H1 (cell line): ENCODE results near the gene PRR29. TPM values are rescaled to one million over a fixed set of nuclear protein-coding genes. Genes with fewer than 3 reads are reported as not detected.

ENCODE experiments used
- ATF2 ChIP-seq: IDR thresholded peaks from 2 replicates; pipeline ENCODE4 v1.6.1; 2012; ENCODE audit warnings: low read length, inconsistent platforms
- BACH1 ChIP-seq: IDR thresholded peaks from 2 replicates; pipeline ENCODE4 v1.6.1; 2012; ENCODE audit warnings: low read length, improper control_type of control experiment
- JUND ChIP-seq: IDR thresholded peaks from 2 replicates; pipeline ENCODE4 v1.6.1; 2011; ENCODE audit warnings: mild to moderate bottlenecking, improper control_type of control experiment, low read length
- RXRA ChIP-seq: IDR thresholded peaks from 2 replicates; pipeline ENCODE4 v1.6.1; 2011; ENCODE audit warnings: low read depth, mild to moderate bottlenecking, low read length, moderate library complexity; ENCODE audit not compliant: insufficient read depth
- polyA plus RNA-seq, 7 experiments: library from polyadenylated mRNA; depleted of rRNA in 3 of 7; stranded (reverse) in 5 of 7; unstranded in 2 of 7; fragments of >200 nt in 5 of 7; fragments of 200-250 nt in 2 of 7; gene quantifications; 1 replicate in 5 of 7; 2 replicates in 1 of 7; 4 replicates in 1 of 7; pipeline versions ENCODE4 v1.2.1 to v1.2.3, GENCODE V29; 2011 to 2013; ENCODE audit warnings: missing spikeins in 2 of 7, mixed read lengths in 2 of 7
- total RNA-seq: library from RNA; stranded (reverse); fragmentation: NEBNext Ultra II Directional; extraction: Animal tissue kit (Norgen Biotek cat#: 25700); gene quantifications from 2 replicates; pipeline ENCODE4 v1.2.1, GENCODE V29; 2021

PRR29 gene
- total and polyA plus RNA-seq, 2 of the 8 experiments (the other 6 are each of a cell fraction or from before 2014, with no cell fraction given): 0.67 to 0.83 TPM

GRCh38 chr17:63998721-63999679 lies 849 bp downstream of the PRR29 start (continued):
- TF ChIP-seq ATF2: no peak
- peak; percentile 35; the same call in 1 of the 2 replicates for TF ChIP-seq BACH1
- no peak for TF ChIP-seq RXRA
- TF ChIP-seq JUND: no peak
- TF ChIP-seq, all 59 proteins: peak for 2
